ENCODE data around the gene NRP1.

Gene NRP1

DNA sequence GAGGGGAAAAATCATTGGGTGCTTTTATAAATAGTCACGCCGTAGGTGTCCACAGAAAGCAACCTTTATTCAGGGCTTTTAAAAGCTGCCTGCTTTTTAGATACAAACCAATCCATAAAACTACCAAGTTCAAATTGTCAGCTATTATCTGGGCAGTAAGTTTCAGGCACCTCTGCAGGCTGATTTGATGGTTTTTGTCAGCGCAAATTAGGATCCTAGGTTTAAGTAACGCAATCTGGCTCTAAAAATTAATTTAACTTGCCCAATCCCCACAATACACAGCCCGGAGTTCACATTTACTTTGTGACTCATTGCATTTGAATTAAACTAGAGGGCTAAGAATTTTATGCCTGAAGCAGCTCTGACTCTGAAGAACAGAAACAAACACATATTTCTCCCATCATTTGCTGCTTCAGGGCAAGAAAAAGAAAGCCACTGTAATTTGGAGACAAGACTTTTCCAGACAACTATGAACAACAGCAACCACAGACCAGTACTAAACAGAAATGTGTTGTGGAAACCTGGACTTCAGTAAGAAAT, 43.3 kb downstream of the NRP1 start:
- no peak for DNase-seq (ENCODE audit: low read depth, low spot score)

DNA sequence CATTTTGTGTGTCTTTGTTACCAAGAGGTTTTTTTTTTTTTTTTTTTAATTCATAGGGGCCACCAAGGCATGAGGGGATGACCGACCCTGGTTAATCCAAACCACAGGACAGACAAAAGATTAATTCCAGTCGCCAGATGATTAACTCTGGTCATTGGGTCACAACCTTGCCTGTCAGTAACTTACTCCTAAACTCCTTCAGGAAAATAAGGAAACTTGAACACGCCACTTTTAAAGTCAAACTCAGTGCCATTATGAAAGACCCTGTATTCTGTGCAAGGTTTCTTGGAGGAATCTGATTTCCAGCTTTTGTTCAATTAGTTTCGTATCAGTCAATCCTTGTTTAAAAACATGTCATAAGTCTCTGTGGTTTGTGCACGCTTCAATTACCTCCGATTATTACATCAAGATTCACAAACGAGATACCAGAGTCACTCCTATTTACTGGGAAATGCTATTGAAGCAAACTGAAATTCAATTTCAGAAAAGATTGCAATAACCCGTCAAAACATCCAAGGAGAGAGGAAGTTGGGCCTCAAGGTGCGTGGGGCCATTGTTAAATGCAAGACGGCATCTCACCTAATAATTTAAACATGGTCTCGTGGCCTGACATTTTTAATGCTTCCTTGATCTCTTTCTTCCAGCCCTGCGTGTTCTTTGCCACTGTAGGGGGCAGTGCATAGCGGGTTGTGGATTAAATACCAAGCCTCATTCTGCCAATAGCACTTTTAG, 44.0 kb downstream of the NRP1 start:
- DNase-seq (ENCODE audit: low read depth, low spot score), result no peak

GRCh38 chr10:33289776-33290175, 44.7 kb downstream of the NRP1 start:
- DNase-seq (ENCODE audit: low read depth, low spot score), result no peak

DNA sequence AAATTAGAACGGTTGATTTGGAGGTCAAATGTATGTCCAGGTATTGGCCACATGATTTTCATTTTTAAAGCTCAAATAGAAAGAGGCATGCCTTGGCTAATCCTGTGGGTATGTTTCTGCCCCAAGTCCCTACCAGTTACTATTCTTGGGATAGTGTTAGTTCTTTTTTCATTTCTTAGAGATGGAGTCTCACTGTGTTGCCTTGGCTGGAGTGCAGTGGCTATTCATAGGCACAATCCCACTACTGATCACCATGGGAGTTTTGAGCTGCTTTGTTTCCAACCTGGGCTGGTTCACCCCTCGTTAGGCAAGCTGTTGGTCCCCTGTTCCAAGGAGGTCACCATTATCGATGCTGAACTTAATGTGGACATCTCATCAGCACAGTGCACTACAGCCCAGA, 46.3 kb downstream of the NRP1 start:
- DNase-seq (ENCODE audit: low read depth, low spot score), result no peak

DNA sequence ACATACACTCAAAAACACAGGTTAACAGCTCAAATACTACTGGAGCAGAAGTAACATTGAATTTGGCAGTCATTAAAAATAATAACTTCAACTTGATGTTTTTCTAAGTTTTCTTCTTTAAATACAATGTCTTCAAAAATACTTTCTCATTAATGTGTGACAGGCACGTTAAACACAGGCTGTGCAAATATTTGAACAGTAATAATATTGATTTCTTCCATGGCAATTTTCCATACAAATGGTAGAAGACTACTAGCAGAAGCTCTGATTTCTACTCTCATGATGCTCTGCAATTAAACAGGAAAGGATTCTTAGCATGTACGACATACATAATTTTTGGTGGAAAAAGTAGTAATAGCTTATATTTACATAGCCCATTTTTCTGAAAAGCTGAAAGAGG, 47.4 kb downstream of the NRP1 start:
- no peak for DNase-seq (ENCODE audit: low read depth, low spot score)

- no peak for DNase-seq (ENCODE audit: low read depth, low spot score)
Measured at GRCh38 chr10:33286157-33286934, 48.1 kb downstream of the NRP1 start.

- no peak for DNase-seq (ENCODE audit: low read depth, low spot score)
Measured at GRCh38 chr10:33284945-33285344, 49.5 kb downstream of the NRP1 start.

- no peak for DNase-seq (ENCODE audit: low read depth, low spot score)
Measured at GRCh38 chr10:33279811-33280602, 54.5 kb downstream of the NRP1 start.

- no peak for DNase-seq (ENCODE audit: low read depth, low spot score)
Measured at GRCh38 chr10:33279276-33279675, 55.2 kb downstream of the NRP1 start.

GRCh38 chr10:33278198-33278597, 56.3 kb downstream of the NRP1 start:
- no peak for DNase-seq (ENCODE audit: low read depth, low spot score)

DNA sequence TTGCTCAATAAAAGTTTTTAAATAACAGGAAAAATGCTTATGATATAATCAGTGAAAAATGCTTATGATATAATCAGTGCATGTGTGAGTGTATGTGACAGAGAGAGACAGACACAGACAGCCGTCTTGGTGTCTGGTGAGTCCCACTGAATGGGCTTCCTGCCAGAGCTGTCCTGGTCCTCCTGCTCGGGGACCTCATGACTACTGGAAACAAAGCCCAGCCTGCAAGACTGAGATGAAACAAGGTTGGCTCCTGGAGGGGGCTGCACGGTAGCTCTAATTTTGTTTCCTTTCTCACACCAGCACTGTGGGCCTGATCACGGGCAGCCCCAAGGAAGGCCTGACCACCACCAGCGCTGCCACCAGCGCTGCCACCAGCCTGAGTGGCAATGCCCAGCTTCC, 57.3 kb downstream of the NRP1 start:
- DNase-seq (ENCODE audit: low read depth, low spot score), result no peak

DNA sequence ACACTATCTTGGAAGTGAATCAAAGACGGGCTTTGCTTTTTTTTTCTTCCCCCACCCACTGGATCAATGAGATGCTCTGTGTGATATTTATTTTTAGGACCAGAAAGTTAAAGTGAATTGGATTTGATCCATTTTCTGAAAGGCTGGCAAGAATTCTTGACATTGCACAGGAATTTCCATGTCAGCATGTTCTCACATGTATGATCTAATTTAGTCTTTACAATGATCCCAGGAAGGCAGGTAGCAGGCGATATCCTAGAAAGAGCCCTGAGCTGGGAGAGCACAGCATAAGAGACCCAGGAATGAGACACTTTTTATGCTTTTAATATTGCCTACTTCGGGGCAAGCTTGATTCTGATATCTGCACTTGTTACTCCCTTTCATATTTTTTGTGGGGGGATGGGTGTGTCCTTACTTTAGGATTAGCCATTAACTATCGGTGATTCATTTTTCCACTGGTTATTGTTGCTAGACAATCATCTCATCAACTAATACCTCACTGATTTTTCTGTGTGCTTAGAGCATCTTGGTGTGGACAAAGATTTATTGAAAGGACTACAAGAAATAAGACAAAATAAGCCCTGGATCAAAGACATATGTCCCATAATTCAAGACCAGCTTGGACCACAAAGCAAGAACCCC, 58.1 kb downstream of the NRP1 start:
- no peak for DNase-seq (ENCODE audit: low read depth, low spot score)

DNA sequence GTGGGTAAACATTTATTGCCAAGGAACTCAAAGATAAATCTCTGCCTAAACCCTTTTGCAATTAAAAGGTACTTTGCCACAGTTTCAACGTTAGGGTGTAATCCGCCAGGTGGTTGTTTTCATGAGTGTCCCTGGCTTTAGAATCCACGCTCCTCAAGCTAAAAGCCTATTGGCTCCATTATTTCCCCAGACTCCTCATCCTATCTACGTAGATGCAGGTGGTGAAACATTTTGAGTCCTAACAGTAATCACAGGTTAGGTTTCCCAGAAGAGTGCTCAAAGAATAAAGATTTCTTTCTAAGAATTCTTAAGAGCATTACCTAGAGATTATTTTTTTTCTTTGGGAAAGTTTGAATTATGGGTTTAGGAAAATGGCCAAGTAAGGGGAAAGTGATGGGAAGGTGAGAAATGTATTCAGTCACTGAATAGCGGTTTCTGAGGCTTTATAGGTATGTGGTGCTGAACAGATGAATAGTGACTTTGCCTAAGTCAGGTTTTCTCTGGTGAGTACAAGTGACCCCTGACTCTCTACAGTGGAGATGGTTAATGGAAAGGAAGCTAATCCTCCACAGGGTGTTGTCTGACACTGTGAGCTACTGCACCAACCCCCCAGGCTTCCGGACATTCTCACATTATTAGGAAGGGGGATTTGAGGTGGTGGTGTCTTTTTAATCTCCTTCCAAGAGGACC, 60.2 kb downstream of the NRP1 start:
- DNase-seq (ENCODE audit: low read depth, low spot score), result no peak

- peak; percentile 84 for DNase-seq (ENCODE audit: low read depth, low spot score)
Measured at GRCh38 chr10:33273295-33274002, 61.0 kb downstream of the NRP1 start.

DNA sequence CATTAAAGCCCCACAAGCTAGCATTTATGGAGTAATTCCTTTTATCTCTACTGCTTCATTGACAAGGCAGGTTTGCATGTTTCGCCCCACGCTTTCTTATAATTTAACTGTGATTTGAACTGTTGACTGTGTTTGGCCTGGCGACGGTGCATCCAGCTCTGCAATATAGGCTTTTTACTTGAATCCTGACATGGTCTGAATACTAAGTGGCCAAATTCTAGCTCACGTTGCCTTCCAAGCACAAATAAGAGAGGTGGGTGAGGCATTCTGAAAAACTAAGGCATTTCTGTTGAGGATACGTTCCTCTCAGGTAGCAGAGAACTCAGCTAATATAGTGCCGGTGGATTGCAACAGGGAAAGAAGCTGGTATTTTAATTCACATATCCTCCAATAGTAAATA, 61.8 kb downstream of the NRP1 start:
- DNase-seq (ENCODE audit: low read depth, low spot score), result no peak

DNA sequence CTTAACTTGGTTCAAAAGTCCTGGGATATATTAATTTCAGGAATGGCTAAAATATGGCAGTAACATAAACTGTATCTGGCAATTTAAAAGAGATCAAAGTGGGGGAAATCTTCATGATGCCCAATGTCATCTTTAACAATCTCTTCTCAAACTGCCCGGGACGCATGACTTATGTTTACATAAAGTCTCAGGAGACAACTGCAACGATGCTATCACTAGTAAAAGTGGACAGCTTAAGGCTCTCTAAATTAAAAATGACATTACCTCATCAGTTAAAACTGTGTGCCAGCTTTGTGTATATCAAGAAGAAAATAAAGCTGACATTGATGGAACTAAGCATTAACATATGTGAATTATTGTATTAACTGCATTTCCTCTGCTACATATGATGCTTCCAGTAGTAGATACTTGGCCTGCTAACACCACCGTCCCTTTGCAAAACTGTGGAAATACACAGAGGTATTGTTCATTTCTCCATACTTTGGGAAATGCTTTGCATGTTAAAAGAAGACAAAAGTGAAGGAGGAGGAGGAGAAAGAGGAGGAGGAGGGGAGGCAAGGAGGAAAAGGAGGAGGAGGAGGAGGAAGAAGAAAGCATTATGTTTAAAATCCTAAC, 62.4 kb downstream of the NRP1 start:
- DNase-seq (ENCODE audit: low read depth, low spot score), result no peak

GRCh38 chr10:33270971-33271370, 63.5 kb downstream of the NRP1 start:
- no peak for DNase-seq (ENCODE audit: low read depth, low spot score)

- no peak for DNase-seq (ENCODE audit: low read depth, low spot score)
Measured at GRCh38 chr10:33267708-33268107, 66.8 kb downstream of the NRP1 start.

DNA sequence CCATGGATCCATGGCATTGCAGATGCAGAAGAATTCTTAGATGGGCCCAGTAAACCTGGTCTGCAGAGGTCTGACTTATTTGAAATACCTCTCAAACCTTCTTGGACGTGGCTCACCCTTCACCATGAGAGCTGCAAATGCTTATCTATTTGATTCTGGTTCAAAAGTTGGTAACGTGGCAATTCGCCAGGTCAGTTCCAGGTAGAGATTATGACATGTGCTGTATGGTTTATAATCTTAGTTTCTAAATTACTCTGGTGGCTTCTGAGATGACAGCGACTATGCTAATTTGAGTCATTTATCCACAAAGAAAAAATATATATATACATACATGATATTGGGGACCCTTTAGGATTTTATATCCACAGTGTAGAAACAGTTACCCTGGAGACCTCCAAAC, 68.8 kb downstream of the NRP1 start:
- no peak for DNase-seq (ENCODE audit: low read depth, low spot score)

- no peak for DNase-seq (ENCODE audit: low read depth, low spot score)
Measured at GRCh38 chr10:33263453-33263852, 71.0 kb downstream of the NRP1 start.

Measured in brain pericyte (primary cell).